H1 (cell line): Measurements from ENCODE around the gene VASN. TPM values are rescaled to one million over a fixed set of nuclear protein-coding genes. Genes with fewer than 3 reads are reported as not detected.
A peak's percentile ranks its signal among the peaks of the same experiment; 100 is the strongest.

ENCODE experiments used
- CTCF ChIA-PET: fragments of 300-600 bp; sonication (Branson Sonifier 250); formaldehyde crosslinking; loops from one replicate; lab custom pipeline; 2021; ENCODE audit not compliant: partially characterized antibody; lab: Charles Lee
- POLR2A ChIA-PET: fragments of 300-600 bp; sonication (Branson Sonifier 250); formaldehyde crosslinking; loops from one replicate; lab custom pipeline; 2021; ENCODE audit warnings: inconsistent platforms; ENCODE audit not compliant: partially characterized antibody; lab: Charles Lee
- DNase-seq, 2 experiments: peaks; one replicate each; pipeline versions ENCODE4 v3.0.0 to v3.0.0-alpha.2; 2010 to 2022; ENCODE audit warnings: low spot score in 2 of 2, low read depth in 1 of 2, mixed read lengths in 1 of 2
- FAIRE-seq: peaks from 2 replicates; lab custom pipeline; 2011; peaks lifted over from hg19 to GRCh38; lab: Jason Lieb, UNC
- H2AFZ ChIP-seq: 2 replicates; pipeline ENCODE4 v1.8.1; 2012; ENCODE audit warnings: low read length, inconsistent platforms
- H2AK5ac ChIP-seq: 2 replicates; pipeline ENCODE4 v1.6.1; 2013; ENCODE audit warnings: low read depth, low read length
- H2BK120ac ChIP-seq: replicated peaks from 2 replicates; pipeline ENCODE3; 2013; ENCODE audit warnings: low read depth, low read length, inconsistent platforms
- H2BK12ac ChIP-seq: 2 replicates; pipeline ENCODE4 v1.6.1; 2013; ENCODE audit warnings: low read depth, low read length
- H2BK15ac ChIP-seq: 2 replicates; pipeline ENCODE4 v1.6.1; 2013; ENCODE audit warnings: low read length
- H2BK20ac ChIP-seq: 2 replicates; pipeline ENCODE4 v1.6.1; 2013; ENCODE audit warnings: low read length
- H2BK5ac ChIP-seq: 2 replicates; pipeline ENCODE4 v1.6.1; 2013; ENCODE audit warnings: low read depth, low read length
- H3K14ac ChIP-seq: 2 replicates; pipeline ENCODE4 v1.6.1; 2013; ENCODE audit warnings: inconsistent platforms; ENCODE audit not compliant: insufficient read length
- H3K18ac ChIP-seq: 2 replicates; pipeline ENCODE4 v1.6.1; 2013; ENCODE audit warnings: low read length; ENCODE audit errors: extremely low read depth
- H3K23ac ChIP-seq: 2 replicates; pipeline ENCODE4 v1.6.1; 2013; ENCODE audit warnings: inconsistent platforms; ENCODE audit not compliant: insufficient read length
- H3K23me2 ChIP-seq: 2 replicates; pipeline ENCODE4 v1.6.1; 2013; ENCODE audit warnings: low read depth, low read length
- H3K27ac ChIP-seq: 2 replicates; pipeline ENCODE4 v1.6.1; 2011; ENCODE audit warnings: low read depth, low read length, inconsistent platforms
- H3K27me3 ChIP-seq, 4 experiments: replicated peaks in 1 of 4; 1 replicate in 1 of 4; 2 replicates in 3 of 4; pipeline versions ENCODE4 v1.6.1 to v1.8.1; 2011 to 2013; ENCODE audit warnings: low read length in 3 of 4, mild to moderate bottlenecking in 3 of 4, inconsistent platforms in 2 of 4, mixed read lengths in 2 of 4, moderate library complexity in 1 of 4; ENCODE audit not compliant: control insufficient read depth in 3 of 4, insufficient read depth in 3 of 4; ENCODE audit errors: extremely low read depth in 1 of 4
- H3K36me3 ChIP-seq, 4 experiments: 2 replicates each; pipeline versions ENCODE4 v1.6.1 to v1.8.1; 2011 to 2013; ENCODE audit warnings: mild to moderate bottlenecking in 4 of 4, low read length in 3 of 4, moderate library complexity in 2 of 4, control low read depth in 1 of 4, inconsistent platforms in 1 of 4; ENCODE audit not compliant: insufficient read depth in 4 of 4, control insufficient read depth in 2 of 4
- H3K4ac ChIP-seq: replicated peaks from 2 replicates; pipeline ENCODE3; 2013; ENCODE audit warnings: low read length, low read depth, mixed read lengths, inconsistent platforms; ENCODE audit not compliant: insufficient read length
- H3K4me1 ChIP-seq, 4 experiments: replicated peaks in 1 of 4; 1 replicate in 1 of 4; 2 replicates in 3 of 4; pipeline versions ENCODE4 v1.6.1 to v1.8.1; 2011 to 2013; ENCODE audit warnings: low read length in 3 of 4, inconsistent platforms in 2 of 4, mixed read lengths in 1 of 4; ENCODE audit not compliant: insufficient read depth in 4 of 4, control insufficient read depth in 3 of 4
- H3K4me2 ChIP-seq, 2 experiments: 2 replicates each; pipeline versions ENCODE4 v1.6.1 to v1.8.1; 2011 to 2013; ENCODE audit warnings: low read depth in 2 of 2, low read length in 2 of 2, control low read depth in 1 of 2, inconsistent platforms in 1 of 2, mild to moderate bottlenecking in 1 of 2; ENCODE audit not compliant: insufficient read depth in 1 of 2
- H3K4me3 ChIP-seq, 4 experiments: fragments of 200-600, 300-600 bp in 1 of 4; sonication (generic), shearing (Covaris generic), sonication (Bioruptor Twin) in 1 of 4; 2 replicates each; pipeline versions ENCODE4 v1.5.1 to v1.8.1; 2011 to 2016; ENCODE audit warnings: low read length in 4 of 4, low read depth in 3 of 4, control low read depth in 2 of 4, inconsistent platforms in 2 of 4, mild to moderate bottlenecking in 2 of 4, mixed read lengths in 1 of 4, moderate library complexity in 1 of 4; ENCODE audit not compliant: insufficient read depth in 2 of 4; ENCODE audit errors: extremely low read depth in 1 of 4
- H3K56ac ChIP-seq: replicated peaks from 2 replicates; pipeline ENCODE3; 2013; ENCODE audit warnings: low read depth, mild to moderate bottlenecking, mixed read lengths, low read length, inconsistent platforms; ENCODE audit not compliant: insufficient read length
- H3K79me1 ChIP-seq: 2 replicates; pipeline ENCODE4 v1.6.1; 2013; ENCODE audit warnings: low read depth, low read length, control low read depth
- H3K79me2 ChIP-seq, 2 experiments: 2 replicates each; pipeline versions ENCODE4 v1.6.1 to v1.8.1; 2012 to 2013; ENCODE audit warnings: low read length in 2 of 2, mild to moderate bottlenecking in 2 of 2, inconsistent platforms in 1 of 2; ENCODE audit not compliant: insufficient read depth in 2 of 2, control insufficient read depth in 1 of 2
- H3K9ac ChIP-seq, 4 experiments: replicated peaks in 1 of 4; 1 replicate in 1 of 4; 2 replicates in 3 of 4; pipeline versions ENCODE4 v1.6.1 to v1.8.1; 2011 to 2013; ENCODE audit warnings: low read depth in 3 of 4, low read length in 3 of 4, control low read depth in 2 of 4, mild to moderate bottlenecking in 2 of 4, moderate library complexity in 2 of 4, inconsistent platforms in 1 of 4; ENCODE audit errors: extremely low read depth in 1 of 4
- H3K9me3 ChIP-seq, 2 experiments: 2 replicates each; pipeline versions ENCODE4 v1.6.1 to v1.8.1; 2012 to 2013; ENCODE audit warnings: mild to moderate bottlenecking in 2 of 2, moderate library complexity in 2 of 2, control low read depth in 1 of 2, inconsistent platforms in 1 of 2, low read depth in 1 of 2, low read length in 1 of 2, mixed read lengths in 1 of 2; ENCODE audit not compliant: insufficient read depth in 2 of 2
- H4K20me1 ChIP-seq, 2 experiments: replicated peaks in 1 of 2; 2 replicates each; pipeline versions ENCODE3 to v1.8.1; 2011 to 2013; ENCODE audit warnings: inconsistent platforms in 2 of 2, low read length in 2 of 2, mild to moderate bottlenecking in 1 of 2; ENCODE audit not compliant: insufficient read depth in 2 of 2, control insufficient read depth in 1 of 2
- H4K5ac ChIP-seq: 2 replicates; pipeline ENCODE4 v1.6.1; 2013; ENCODE audit warnings: low read length, low read depth, mixed read lengths, inconsistent platforms; ENCODE audit not compliant: insufficient read length
- H4K8ac ChIP-seq: 2 replicates; pipeline ENCODE4 v1.8.0; 2013; ENCODE audit warnings: mild to moderate bottlenecking, moderate library complexity, low read length, inconsistent platforms; ENCODE audit not compliant: insufficient read depth; ENCODE audit errors: extremely low read depth
- H4K91ac ChIP-seq: replicated peaks from 2 replicates; pipeline ENCODE3; 2013; ENCODE audit warnings: low read length, mixed read lengths, inconsistent platforms; ENCODE audit not compliant: insufficient read length
- ATF3 ChIP-seq: IDR thresholded peaks from 2 replicates; pipeline ENCODE4 v1.6.1; 2011; ENCODE audit warnings: low read depth, mild to moderate bottlenecking, low read length; ENCODE audit not compliant: insufficient read depth
- BACH1 ChIP-seq: IDR thresholded peaks from 2 replicates; pipeline ENCODE4 v1.6.1; 2012; ENCODE audit warnings: low read length, improper control_type of control experiment
- CEBPB ChIP-seq: IDR thresholded peaks from 2 replicates; pipeline ENCODE4 v1.6.1; 2012; ENCODE audit warnings: low read depth, low read length
- E2F6 ChIP-seq: IDR thresholded peaks from 2 replicates; pipeline ENCODE4 v1.6.1; 2012; ENCODE audit warnings: inconsistent platforms
- KDM4A ChIP-seq: IDR thresholded peaks from one replicate; pipeline ENCODE4 v1.7.1; 2012; ENCODE audit warnings: low read depth, mild to moderate bottlenecking, moderate library complexity, low read length, inconsistent platforms; ENCODE audit not compliant: severe bottlenecking
- MAX ChIP-seq: IDR thresholded peaks from 2 replicates; pipeline ENCODE4 v1.6.1; 2012; ENCODE audit warnings: inconsistent platforms
- PHF8 ChIP-seq: fragments of 200-600 bp; sonication (generic); conservative IDR thresholded peaks from 2 replicates; pipeline ENCODE4 v1.7.1; 2012; ENCODE audit warnings: low read depth, mild to moderate bottlenecking, inconsistent platforms, low read length, moderate library complexity
- TAF7 ChIP-seq: optimal IDR thresholded peaks from 2 replicates; pipeline ENCODE3; 2011; ENCODE audit warnings: low read depth, mild to moderate bottlenecking, inconsistent platforms, low read length, moderate library complexity, borderline replicate concordance
- TEAD4 ChIP-seq: IDR thresholded peaks from 2 replicates; pipeline ENCODE4 v1.6.1; 2012; ENCODE audit warnings: low read depth, low read length, inconsistent platforms, mixed read lengths
- WGBS, 2 experiments: shearing (Covaris generic) in 1 of 2; methylation state at CpG; one replicate each; pipeline versions ENCODE4 v1.1.6 to v1.1.7; 2013 to 2015; ENCODE audit warnings: low lambda C conversion rate in 2 of 2, mixed read lengths in 2 of 2, inconsistent platforms in 1 of 2, low coverage in 1 of 2, missing lambda C conversion rate in 1 of 2; ENCODE audit not compliant: insufficient replicate concordance in 2 of 2, insufficient coverage in 1 of 2, insufficient read length in 1 of 2; ENCODE audit errors: extremely low coverage in 1 of 2, missing lambda C conversion rate in 1 of 2; 5-methylcytosine and 5-hydroxymethylcytosine counted together
- polyA plus RNA-seq, 7 experiments: library from polyadenylated mRNA; depleted of rRNA in 3 of 7; stranded (reverse) in 5 of 7; unstranded in 2 of 7; fragments of >200 nt in 5 of 7; fragments of 200-250 nt in 2 of 7; gene quantifications; 1 replicate in 5 of 7; 2 replicates in 1 of 7; 4 replicates in 1 of 7; pipeline versions ENCODE4 v1.2.1 to v1.2.3, GENCODE V29; 2011 to 2013; ENCODE audit warnings: missing spikeins in 2 of 7, mixed read lengths in 2 of 7
- total RNA-seq: library from RNA; stranded (reverse); fragmentation: NEBNext Ultra II Directional; extraction: Animal tissue kit (Norgen Biotek cat#: 25700); gene quantifications from 2 replicates; pipeline ENCODE4 v1.2.1, GENCODE V29; 2021

The VASN gene
- total and polyA plus RNA-seq, 2 of the 8 experiments (the other 6 are each of a cell fraction or from before 2014, with no cell fraction given): 9.6 to 11.3 TPM

GRCh38 chr16:4416200-4417032, 44.8 kb downstream of the VASN start, which contains the start of gene CORO7:
TSS of gene CORO7 (minus strand) at chr16:4416596. CDS start at chr16:4416518, 78 bp downstream.
- POLR2A ChIA-PET: interaction anchor here (0.7 to 3.4 kb wide), 10 partner anchors 10 to 152 kb away, joined by 3 to 16 read pairs (median 4); partner anchors contain the start of genes DNAJA3, NMRAL1, PAM16 and VASN
- FAIRE-seq (no peak), DNase-seq (peak in 1 of 2 experiments; percentile 97)
- Histone ChIP-seq H3K23me2 (peaks cover 9% of the 10 kb centered on the region; the same call in 1 of the 2 replicates), H3K9ac (peak within 1 kb of the TSS in 3 of 4 experiments; percentile 39 to 76 (median 55); a peak in 4 of 7 replicates), H3K4me1 (peaks cover 2 to 11% (median 4%) of the 10 kb centered on the region in 4 experiments; a peak in 5 of 7 replicates), H2BK15ac (no peak within 1 kb of the TSS), H3K18ac (peak within 1 kb of the TSS; percentile 71; the same call in 1 of the 2 replicates), H3K4me3 (peak within 1 kb of the TSS; percentile 53 to 78 (median 64)), H2BK120ac (no peak within 1 kb of the TSS), H3K27ac (no peak within 1 kb of the TSS), H2BK20ac (no peak within 1 kb of the TSS), H3K4ac (no peak within 1 kb of the TSS), H3K27me3 (no peaks in the 10 kb centered on the region; a peak in 2 of 7 replicates), H2AFZ (peak within 1 kb of the TSS; percentile 9; the same call in 1 of the 2 replicates), H4K5ac (no peak within 1 kb of the TSS), H3K56ac (peak within 1 kb of the TSS; percentile 46), H3K79me1 (0 out of 2 replicates have a peak, but pooled peaks cover 3% of the 10 kb centered on the region), H3K36me3 (no peaks in the 10 kb centered on the region), H4K91ac (no peak within 1 kb of the TSS), H3K4me2 (peak within 1 kb of the TSS; percentile 74 to 81), H2BK5ac (no peak within 1 kb of the TSS), H3K9me3 (no peaks in the 10 kb centered on the region), H3K14ac (no peak within 1 kb of the TSS), H3K79me2 (no peaks in the 10 kb centered on the region), H4K20me1 (peaks cover 0 to 10% of the 10 kb centered on the region in 2 experiments), H2BK12ac (0 out of 2 replicates have a peak within 1 kb of the TSS, but pooled peaks have one; percentile 60), H2AK5ac (no peak within 1 kb of the TSS), H3K23ac (no peak within 1 kb of the TSS), H4K8ac (peak within 1 kb of the TSS; percentile 53)
- WGBS, 2 experiments: 4% methylated on average over 35 of the region's 92 CpGs; no CpG with 5 or more reads in 1 of the 2 experiments
- CTCF ChIA-PET: interaction anchor here (0.6 to 12.0 kb wide), 6 partner anchors 13 to 84 kb away, joined by 3 to 134 read pairs (median 3); no protein-coding TSS in a partner anchor
- peak; percentile 64 for TF ChIP-seq MAX
- peak; percentile 85 for TF ChIP-seq BACH1
- 0 out of 2 replicates have a peak, but pooled peaks have one; percentile 45 for TF ChIP-seq E2F6
- TF ChIP-seq TEAD4: peak; percentile 25; the same call in 1 of the 2 replicates
- TF ChIP-seq TAF7: no peak
- peak; percentile 74 for TF ChIP-seq PHF8
- peak; percentile 68; the same call in 1 of the 2 replicates for TF ChIP-seq ATF3
- peak; percentile 78 for TF ChIP-seq KDM4A
- no peak for TF ChIP-seq CEBPB
